Thoracic aorta (tissue), 2 donors: ENCODE results near the gene GALNT9. TPM values are rescaled to one million over a fixed set of nuclear protein-coding genes. Genes with fewer than 3 reads are reported as not detected.

Source experiments
- ATAC-seq: fragments of 150-250 bp; one replicate; pipeline ENCODE4 v1.8.0; 2017; ENCODE audit warnings: low read depth; ENCODE audit not compliant: insufficient number of reproducible peaks, low FRiP score
- DNase-seq: peaks from one replicate; pipeline ENCODE4 v3.0.0-alpha.2; 2020; ENCODE audit warnings: low spot score
- H3K27ac ChIP-seq, 2 donors: fragments of 200-600 bp; sonication (generic); 1 replicate in 1 of 2; 2 replicates in 1 of 2; pipeline ENCODE4 v1.5.1; 2016; ENCODE audit warnings: mild to moderate bottlenecking in 2 of 2, moderate library complexity in 2 of 2
- H3K27me3 ChIP-seq: fragments of 200-600 bp; sonication (generic); replicated peaks from 2 replicates; pipeline ENCODE4 v1.6.0; 2016; ENCODE audit warnings: mild to moderate bottlenecking; ENCODE audit not compliant: insufficient read depth
- H3K36me3 ChIP-seq: fragments of 200-600 bp; sonication (generic); one replicate; pipeline ENCODE4 v1.5.1; 2016
- H3K4me1 ChIP-seq, 2 donors: fragments of 200-600 bp; sonication (generic); 1 replicate in 1 of 2; 2 replicates in 1 of 2; pipeline versions ENCODE4 v1.5.1 to v1.6.0; 2016; ENCODE audit warnings: low read depth in 2 of 2, mild to moderate bottlenecking in 1 of 2; ENCODE audit not compliant: control insufficient read depth in 1 of 2
- H3K4me3 ChIP-seq: fragments of 200-600 bp; sonication (generic); 2 replicates; pipeline ENCODE4 v1.5.1; 2016; ENCODE audit warnings: mild to moderate bottlenecking
- H3K9me3 ChIP-seq: fragments of 200-600 bp; sonication (generic); 2 replicates; pipeline ENCODE4 v1.5.1; 2016
- CTCF ChIP-seq: fragments of 200-600 bp; sonication (generic); IDR thresholded peaks from one replicate; pipeline ENCODE4 v1.5.1; 2019; ENCODE audit warnings: antibody characterized with exemption
- total RNA-seq, 2 donors: library from RNA; depleted of rRNA; stranded (reverse); fragments of >200 nt; gene quantifications; one replicate each; pipeline versions ENCODE4 v1.1.0 to v1.2.3, GENCODE V29; 2016

Gene GALNT9
- total RNA-seq, 2 donors from 2014 or later = 1.7 TPM; not detected in 1

- no peak overlapping the region for H3K4me3 ChIP-seq
- H3K4me1 ChIP-seq = no peaks in the 10 kb centered on the region
- no peaks in the 10 kb centered on the region for H3K27me3 ChIP-seq
- no peak for ATAC-seq
- no peaks in the 10 kb centered on the region for H3K36me3 ChIP-seq
- no peak overlapping the region for H3K27ac ChIP-seq
- no peak for DNase-seq
- H3K9me3 ChIP-seq = no peaks in the 10 kb centered on the region
- TF ChIP-seq CTCF = no peak
These were observed 9.4 kb upstream of the GALNT9 start for GRCh38 chr12:132338781-132339180.

- TF ChIP-seq CTCF = no peak
- no peaks in the 10 kb centered on the region for H3K27me3 ChIP-seq
- H3K4me3 ChIP-seq = no peak overlapping the region
- H3K4me1 ChIP-seq = no peaks in the 10 kb centered on the region
- H3K9me3 ChIP-seq = no peaks in the 10 kb centered on the region
- no peak for ATAC-seq
- no peaks in the 10 kb centered on the region for H3K36me3 ChIP-seq
- H3K27ac ChIP-seq = no peak overlapping the region
- no peak for DNase-seq
These were observed 8.9 kb upstream of the GALNT9 start for GRCh38 chr12:132338311-132338710.

GRCh38 chr12:132337557-132337956, 8.2 kb upstream of the GALNT9 start:
- Histone ChIP-seq H3K27me3 (no peaks in the 10 kb centered on the region), H3K36me3 (no peaks in the 10 kb centered on the region), H3K9me3 (no peaks in the 10 kb centered on the region), H3K27ac (no peak overlapping the region), H3K4me1 (no peaks in the 10 kb centered on the region), H3K4me3 (no peak overlapping the region)
- TF ChIP-seq CTCF = no peak
- ATAC-seq (no peak), DNase-seq (no peak)

DNA sequence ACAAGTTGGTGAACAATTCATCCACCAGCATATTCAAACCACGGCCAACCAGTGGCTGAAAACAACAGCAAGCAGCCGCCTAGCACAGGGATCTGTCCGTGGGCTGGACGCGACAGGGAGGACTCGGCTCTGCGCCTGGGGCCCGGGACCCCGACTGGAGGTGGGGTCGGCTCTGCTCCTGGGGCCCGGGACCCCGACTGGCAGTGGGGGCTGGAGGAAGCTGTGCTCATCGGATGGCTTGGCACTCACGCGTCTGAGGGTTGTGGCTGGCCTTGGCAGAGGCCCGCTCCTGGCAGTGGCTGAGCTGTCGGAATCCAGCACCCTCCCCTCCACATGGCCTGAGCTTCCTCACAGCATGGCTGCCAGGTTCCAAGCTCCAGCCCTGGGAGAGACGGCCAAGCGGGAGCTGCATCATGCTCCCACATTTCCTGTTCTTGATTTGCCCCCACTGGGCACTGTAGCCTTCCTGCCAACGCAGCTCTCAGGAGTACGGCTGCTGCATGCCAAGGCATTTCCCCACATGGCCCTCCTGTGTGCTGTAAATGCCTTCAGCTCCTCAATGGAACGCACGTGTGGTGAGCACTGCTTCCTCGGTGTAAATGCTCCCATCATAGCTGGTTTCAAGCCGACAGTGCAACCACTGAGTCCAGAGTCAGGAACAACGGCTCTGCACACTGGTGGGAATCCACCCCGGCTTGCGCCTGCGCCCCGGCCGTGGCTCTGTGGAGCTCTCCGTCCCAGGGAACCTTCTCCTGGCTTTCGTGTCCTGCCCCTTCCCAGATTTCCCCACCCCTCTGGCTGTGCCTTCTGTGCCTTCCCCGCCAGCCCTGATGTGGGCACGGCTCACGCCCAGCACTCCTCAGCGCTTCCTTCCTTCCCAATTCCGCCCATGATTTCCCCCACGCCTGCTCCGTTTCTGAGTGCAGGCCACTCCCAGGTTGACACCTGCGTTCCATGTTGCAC, 7.3 kb upstream of the GALNT9 start:
- ATAC-seq (no peak), DNase-seq (no peak)
- no peaks in the 10 kb centered on the region for H3K27me3 ChIP-seq
- no peak overlapping the region for H3K27ac ChIP-seq
- no peaks in the 10 kb centered on the region for H3K9me3 ChIP-seq
- H3K4me1 ChIP-seq = no peaks in the 10 kb centered on the region
- no peaks in the 10 kb centered on the region for H3K36me3 ChIP-seq
- TF ChIP-seq CTCF = no peak
- no peak overlapping the region for H3K4me3 ChIP-seq

GRCh38 chr12:132335179-132335756, 5.9 kb upstream of the GALNT9 start:
- ATAC-seq = no peak
- Histone ChIP-seq H3K4me1 (no peaks in the 10 kb centered on the region), H3K36me3 (no peaks in the 10 kb centered on the region), H3K9me3 (no peaks in the 10 kb centered on the region), H3K4me3 (no peak overlapping the region), H3K27ac (no peak overlapping the region), H3K27me3 (no peaks in the 10 kb centered on the region)
- no peak for TF ChIP-seq CTCF
- no peak for DNase-seq
